OCI-LY7 (cell line): ENCODE measurements around the gene HACL1. TPM values are rescaled to one million over a fixed set of nuclear protein-coding genes. Genes with fewer than 3 reads are reported as not detected.

Source experiments
- BruUV-seq: library from RNA; stranded (reverse); fragments of 400-500 nt; replicated peaks from 2 replicates; lab custom pipeline; 2021; lab: Mats Ljungman, UMichigan
- CTCF ChIA-PET: fragments of 300-600 bp; sonication (Branson Sonifier 250); formaldehyde crosslinking; loops from one replicate; lab custom pipeline; 2022; ENCODE audit warnings: antibody characterized with exemption; ENCODE audit not compliant: unreplicated experiment; lab: Charles Lee
- POLR2A ChIA-PET: fragments of 300-600 bp; sonication (Branson Sonifier 250); formaldehyde crosslinking; loops from one replicate; lab custom pipeline; 2022; ENCODE audit warnings: antibody characterized with exemption; lab: Charles Lee
- DNase-seq: peaks from one replicate; pipeline ENCODE4 v3.0.0-alpha.2; 2015; ENCODE audit warnings: low spot score
- H2AFZ ChIP-seq: fragments of 200-600 bp; sonication (generic), shearing (Covaris generic); 2 replicates; pipeline ENCODE4 v1.6.1; 2014; ENCODE audit warnings: mild to moderate bottlenecking, antibody characterized with exemption, low read length, moderate library complexity
- H3K27ac ChIP-seq: fragments of 200-600 bp; sonication (generic); 2 replicates; pipeline ENCODE4 v1.5.1; 2014; ENCODE audit warnings: mixed run types, low read depth, mild to moderate bottlenecking, moderate library complexity, low read length, inconsistent platforms; ENCODE audit not compliant: poor library complexity, severe bottlenecking
- H3K36me3 ChIP-seq: fragments of 200-600 bp; sonication (generic); 2 replicates; pipeline ENCODE4 v1.6.1; 2014; ENCODE audit warnings: mild to moderate bottlenecking, antibody characterized with exemption, low read length, moderate library complexity, mixed read lengths; ENCODE audit not compliant: insufficient read depth
- H3K4me1 ChIP-seq: fragments of 200-600 bp; sonication (generic); 2 replicates; pipeline ENCODE4 v1.5.1; 2014; ENCODE audit warnings: mild to moderate bottlenecking, low read length; ENCODE audit not compliant: insufficient read depth, poor library complexity, severe bottlenecking
- H3K4me2 ChIP-seq: fragments of 200-600 bp; sonication (generic); 2 replicates; pipeline ENCODE4 v1.6.1; 2014; ENCODE audit warnings: mild to moderate bottlenecking, low read length
- H3K4me3 ChIP-seq: fragments of 200-600 bp; sonication (generic); 2 replicates; pipeline ENCODE4 v1.5.1; 2014; ENCODE audit warnings: mild to moderate bottlenecking, low read depth, low read length; ENCODE audit not compliant: poor library complexity, severe bottlenecking
- H3K79me2 ChIP-seq: fragments of 200-600 bp; sonication (generic); 2 replicates; pipeline ENCODE4 v1.6.1; 2016; ENCODE audit warnings: low read depth, mild to moderate bottlenecking, low read length, moderate library complexity, mixed read lengths; ENCODE audit not compliant: insufficient read depth
- H3K9me2 ChIP-seq: fragments of 200-600 bp; sonication (generic); 2 replicates; pipeline ENCODE4 v1.6.1; 2016; ENCODE audit warnings: mild to moderate bottlenecking, low read length, mixed read lengths; ENCODE audit not compliant: insufficient read depth
- H3K9me3 ChIP-seq: fragments of 200-600 bp; sonication (generic); 2 replicates; pipeline ENCODE4 v1.6.1; 2014; ENCODE audit warnings: mild to moderate bottlenecking, mixed run types, low read length, mixed read lengths
- H4K20me1 ChIP-seq: fragments of 200-600 bp; sonication (generic); 2 replicates; pipeline ENCODE4 v1.6.1; 2014; ENCODE audit warnings: mild to moderate bottlenecking, antibody characterized with exemption, low read length, moderate library complexity, mixed read lengths; ENCODE audit not compliant: insufficient read depth
- CTCF ChIP-seq: fragments of 200-600 bp; sonication (generic); conservative IDR thresholded peaks from 2 replicates; pipeline ENCODE4 v1.5.1; 2014; ENCODE audit warnings: mild to moderate bottlenecking, antibody characterized with exemption, low read length, moderate library complexity, mixed read lengths
- EZH2phosphoT487 ChIP-seq: fragments of 200-600 bp; sonication (generic); IDR thresholded peaks from 2 replicates; pipeline ENCODE4 v1.6.1; 2018; ENCODE audit warnings: low read depth, borderline replicate concordance, mild to moderate bottlenecking, mixed run types, antibody characterized with exemption, low read length, moderate library complexity, mixed read lengths
- intact Hi-C: fragments of 100-400 bp; cut with micrococcal nuclease; formaldehyde crosslinking; loops from one replicate; pipeline ENCODE4 v1.10.0; 2022; ENCODE audit not compliant: unreplicated experiment
- total RNA-seq, 2 experiments: library from RNA; depleted of rRNA in 1 of 2; stranded (reverse); fragments of >200 nt in 1 of 2; shearing (Covaris generic) in 1 of 2; gene quantifications; 2 replicates each; pipeline ENCODE4 v1.2.3, GENCODE V29; 2014 to 2022

HACL1 gene
- total RNA-seq, 2 experiments from 2014 or later = 22.0 to 25.5 TPM

GRCh38 chr3:15585111-15585845 lies 16.1 kb downstream of the HACL1 start:
- no peaks in the 10 kb centered on the region for H3K9me3 ChIP-seq
- no peak overlapping the region for H3K4me3 ChIP-seq
- no peaks in the 10 kb centered on the region for H3K9me2 ChIP-seq
- intact Hi-C loops = no loop called here
- ChIA-PET POLR2A (interaction anchor here (0.8 to 1.2 kb wide), 2 partner anchors 12 to 14 kb away, joined by 3 read pairs; no protein-coding TSS in a partner anchor), CTCF (no interaction called here)
- H3K27ac ChIP-seq = no peak overlapping the region
- H2AFZ ChIP-seq = no peak overlapping the region
- no peaks in the 10 kb centered on the region for H4K20me1 ChIP-seq
- H3K4me1 ChIP-seq = no peaks in the 10 kb centered on the region
- peaks cover 59% of the 10 kb centered on the region for H3K36me3 ChIP-seq
- no peak overlapping the region for H3K4me2 ChIP-seq
- H3K79me2 ChIP-seq = no peaks in the 10 kb centered on the region
- no TSS peak for BruUV-seq
- no peak for DNase-seq
- no peak for TF ChIP-seq CTCF
- no peak for TF ChIP-seq EZH2phosphoT487

DNA sequence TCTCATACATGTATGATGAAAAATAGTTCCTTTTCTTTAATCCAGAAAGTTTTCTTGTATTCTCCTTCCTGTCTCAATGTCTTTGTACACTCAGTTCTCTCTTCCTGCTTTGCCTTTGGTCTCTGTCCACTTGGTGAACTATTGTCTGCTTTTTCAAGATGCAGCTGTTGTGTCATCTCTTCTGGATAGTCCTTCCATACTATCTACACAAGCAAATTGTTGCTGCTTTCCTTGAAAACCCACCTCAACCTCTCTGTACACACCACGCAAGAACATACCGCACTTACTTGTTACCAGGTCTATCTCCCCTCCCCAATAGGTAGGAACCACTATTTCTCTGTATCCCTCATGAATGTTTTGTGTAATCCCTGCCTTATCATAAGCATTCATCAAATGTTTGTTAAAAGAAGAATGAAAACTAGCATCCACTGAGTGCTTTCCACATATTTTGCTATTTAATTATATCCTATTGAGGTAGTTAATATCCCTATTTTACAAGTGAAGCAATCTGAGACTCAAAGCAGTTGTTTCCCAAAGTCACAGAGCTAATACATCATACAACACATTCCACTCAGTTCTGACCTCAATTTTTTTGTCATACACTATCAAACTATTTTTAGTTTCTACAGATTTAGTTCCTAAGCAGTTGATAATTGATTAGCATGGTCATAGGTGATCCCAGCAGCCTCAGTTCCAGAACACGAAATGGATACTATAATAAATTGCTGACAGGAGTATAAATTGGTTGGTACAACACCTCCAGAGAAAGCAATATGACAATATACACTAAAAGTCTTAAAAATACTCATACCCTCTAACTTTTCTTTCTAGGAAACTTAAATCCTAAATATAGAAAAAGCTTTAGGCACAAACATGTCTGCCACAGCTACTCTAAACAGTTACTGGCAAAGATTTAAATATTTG lies 19.6 kb downstream of the HACL1 start:
- DNase-seq = no peak
- POLR2A ChIA-PET = no interaction called here
- Histone ChIP-seq H3K79me2 (no peaks in the 10 kb centered on the region), H3K4me2 (no peak overlapping the region), H3K4me1 (peaks cover 2% of the 10 kb centered on the region), H2AFZ (no peak overlapping the region), H4K20me1 (no peaks in the 10 kb centered on the region), H3K27ac (no peak overlapping the region), H3K4me3 (no peak overlapping the region), H3K9me2 (no peaks in the 10 kb centered on the region), H3K36me3 (peaks cover 50% of the 10 kb centered on the region; the same call in 1 of the 2 replicates), H3K9me3 (no peaks in the 10 kb centered on the region)
- intact Hi-C loops = no loop called here
- BruUV-seq = no TSS peak
- CTCF ChIA-PET = no interaction called here
- TF ChIP-seq CTCF = no peak
- TF ChIP-seq EZH2phosphoT487 = no peak
